Measurements from ENCODE around the gene UBAP2L.

DNA sequence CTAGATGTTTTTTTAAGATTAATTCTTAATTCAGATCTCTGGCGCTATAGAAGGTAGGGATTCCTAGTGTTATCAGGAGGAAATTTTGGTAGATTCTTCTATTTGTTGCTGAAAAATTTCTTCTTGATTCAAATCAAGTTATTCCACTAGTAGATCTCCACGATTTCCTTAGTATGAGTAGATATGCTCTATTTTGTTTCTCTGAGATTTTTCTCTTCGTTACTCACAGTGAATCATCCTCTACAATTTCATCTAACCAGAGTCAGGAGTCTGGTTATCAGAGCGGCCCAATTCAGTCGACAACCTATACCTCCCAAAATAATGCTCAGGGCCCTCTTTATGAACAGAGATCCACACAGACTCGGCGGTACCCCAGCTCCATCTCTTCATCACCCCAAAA is 32.9 kb downstream of the UBAP2L start:
- TF ChIP-seq, protein P1, sequence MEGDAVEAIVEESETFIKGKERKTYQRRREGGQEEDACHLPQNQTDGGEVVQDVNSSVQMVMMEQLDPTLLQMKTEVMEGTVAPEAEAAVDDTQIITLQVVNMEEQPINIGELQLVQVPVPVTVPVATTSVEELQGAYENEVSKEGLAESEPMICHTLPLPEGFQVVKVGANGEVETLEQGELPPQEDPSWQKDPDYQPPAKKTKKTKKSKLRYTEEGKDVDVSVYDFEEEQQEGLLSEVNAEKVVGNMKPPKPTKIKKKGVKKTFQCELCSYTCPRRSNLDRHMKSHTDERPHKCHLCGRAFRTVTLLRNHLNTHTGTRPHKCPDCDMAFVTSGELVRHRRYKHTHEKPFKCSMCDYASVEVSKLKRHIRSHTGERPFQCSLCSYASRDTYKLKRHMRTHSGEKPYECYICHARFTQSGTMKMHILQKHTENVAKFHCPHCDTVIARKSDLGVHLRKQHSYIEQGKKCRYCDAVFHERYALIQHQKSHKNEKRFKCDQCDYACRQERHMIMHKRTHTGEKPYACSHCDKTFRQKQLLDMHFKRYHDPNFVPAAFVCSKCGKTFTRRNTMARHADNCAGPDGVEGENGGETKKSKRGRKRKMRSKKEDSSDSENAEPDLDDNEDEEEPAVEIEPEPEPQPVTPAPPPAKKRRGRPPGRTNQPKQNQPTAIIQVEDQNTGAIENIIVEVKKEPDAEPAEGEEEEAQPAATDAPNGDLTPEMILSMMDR (optimal IDR thresholded peaks at IDR 0.05 in 1 of 3, IDR thresholded peaks at IDR 0.05 in 1 of 3, conservative IDR thresholded peaks at IDR 0.05 in 1 of 3; ENCODE audit: extremely low read depth in 1 of 3, insufficient read depth in 2 of 3, low read length in 3 of 3) = no peak
- no peak for TF ChIP-seq EZH2 (IDR thresholded peaks at IDR 0.05; ENCODE audit: low read length)

Measured in keratinocyte (primary cell).